ENCODE results near the gene ZBTB21. TPM values are rescaled to one million over a fixed set of nuclear protein-coding genes. Genes with fewer than 3 reads are reported as not detected.

The ZBTB21 gene
- 4.1 to 6.1 TPM (median 5.2 TPM) in 5 replicates for total RNA-seq (2022; extraction: Qiagen RNA extraction; ENCODE audit: low read depth)

GRCh38 chr21:42009831-42010506, at the start of gene ZBTB21:
TSS of gene ZBTB21 (minus strand) at chr21:42010360. CDS start at chr21:41994095, 16,265 bp downstream.

DNA sequence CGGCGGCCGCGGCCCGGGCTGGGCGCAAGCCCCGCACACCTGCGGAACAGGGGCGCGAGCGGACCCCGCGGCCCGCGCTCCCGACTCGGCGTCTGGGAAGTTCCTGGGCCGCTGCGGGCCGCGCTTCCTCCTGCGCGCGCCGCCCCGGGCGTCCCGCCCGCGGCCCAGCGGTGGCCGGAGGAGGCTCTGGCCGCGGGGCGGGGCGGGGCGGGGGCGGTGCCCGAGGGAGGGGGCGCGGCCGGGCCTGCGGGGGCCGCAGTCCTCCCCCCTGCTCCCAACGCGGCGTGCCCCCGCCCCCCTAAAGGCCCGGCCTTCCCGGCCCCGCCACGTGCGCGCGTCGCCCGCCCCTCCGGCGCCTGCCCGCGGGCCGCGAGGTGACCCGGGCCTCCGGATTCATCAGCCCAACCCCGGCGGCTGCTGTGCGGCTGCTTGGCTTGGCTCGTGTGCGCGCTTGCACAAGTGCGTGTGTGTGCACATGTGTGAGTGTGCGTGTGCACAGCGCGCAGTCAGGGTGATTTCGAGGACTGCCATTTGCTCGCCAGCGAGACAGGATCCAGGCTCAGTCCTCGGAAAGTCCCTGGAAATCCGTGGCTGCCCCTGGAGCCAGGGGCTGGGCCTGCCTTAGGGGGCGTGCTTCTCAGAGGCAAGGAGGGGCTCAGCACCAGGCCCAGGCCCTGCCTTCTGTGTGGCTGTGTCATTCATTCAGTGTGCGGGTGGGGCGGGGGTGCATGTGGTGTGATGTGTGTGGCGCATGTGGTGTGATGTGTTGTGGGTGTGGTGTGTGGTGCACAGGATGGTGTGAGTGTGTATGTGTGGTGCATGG, 56.1 kb downstream of the ZBTB21 start, which contains the start of gene C2CD2:
C2CD2 (minus strand) TSS at position 188 of the 823 bp plus-strand sequence. CDS start 370 bp downstream, outside the sequence.

Other genes starting within 250 kb of the ZBTB21 start
- gene RIPK4, start 243.3 kb downstream of the ZBTB21 start, total RNA-seq (2022; extraction: Qiagen RNA extraction; ENCODE audit: low read depth): 18.1 to 23.8 TPM (median 20.2 TPM) in 5 replicates
- gene PRDM15, start 131.0 kb downstream of the ZBTB21 start, total RNA-seq (2022; extraction: Qiagen RNA extraction; ENCODE audit: low read depth): 2.9 to 3.7 TPM (median 3.2 TPM) in 5 replicates
- gene C2CD2, start 56.3 kb downstream of the ZBTB21 start, total RNA-seq (2022; extraction: Qiagen RNA extraction; ENCODE audit: low read depth): 5.8 to 8.4 TPM (median 6.5 TPM) in 5 replicates
- gene UMODL1, start 61.0 kb upstream of the ZBTB21 start, total RNA-seq (2022; extraction: Qiagen RNA extraction; ENCODE audit: low read depth): not detected in 5 replicates
- gene ABCG1, start 208.8 kb upstream of the ZBTB21 start, total RNA-seq (2022; extraction: Qiagen RNA extraction; ENCODE audit: low read depth): 2.3 to 2.8 TPM (median 2.6 TPM) in 5 replicates

Data from A549 treated with GW870086 at 1 μM for 4 hours (cell line).